GM21367 (cell line): Measurements from ENCODE around the gene VLDLR.
A peak's percentile ranks its signal among the peaks of the same experiment; 100 is the strongest.

Experiments
- ATAC-seq: cut with Tn5 transposase; IDR thresholded peaks from one replicate; pipeline ENCODE4 v1.9.1; 2021; ENCODE audit not compliant: unreplicated experiment

VLDLR gene

DNA sequence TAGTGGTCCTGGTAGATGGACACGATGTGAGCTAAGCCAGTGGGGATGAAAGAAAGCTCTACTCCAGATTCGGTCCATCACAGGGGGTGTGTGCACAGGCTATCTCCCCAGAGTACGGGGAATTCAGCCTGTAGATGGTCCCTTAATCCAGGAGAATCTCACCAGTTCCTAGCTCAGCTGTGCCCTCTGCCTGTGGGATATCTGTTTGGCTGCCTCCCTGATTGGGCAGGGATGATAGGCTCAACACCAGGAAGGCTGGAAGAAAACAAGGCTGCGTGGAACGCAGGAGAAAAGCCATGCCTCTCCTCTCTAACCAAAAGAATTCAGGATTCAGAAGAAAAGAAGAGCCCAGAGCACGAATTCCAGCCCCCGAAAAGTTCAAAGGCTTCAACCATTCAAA, 40.9 kb downstream of the VLDLR start:
- ATAC-seq, result no peak

DNA sequence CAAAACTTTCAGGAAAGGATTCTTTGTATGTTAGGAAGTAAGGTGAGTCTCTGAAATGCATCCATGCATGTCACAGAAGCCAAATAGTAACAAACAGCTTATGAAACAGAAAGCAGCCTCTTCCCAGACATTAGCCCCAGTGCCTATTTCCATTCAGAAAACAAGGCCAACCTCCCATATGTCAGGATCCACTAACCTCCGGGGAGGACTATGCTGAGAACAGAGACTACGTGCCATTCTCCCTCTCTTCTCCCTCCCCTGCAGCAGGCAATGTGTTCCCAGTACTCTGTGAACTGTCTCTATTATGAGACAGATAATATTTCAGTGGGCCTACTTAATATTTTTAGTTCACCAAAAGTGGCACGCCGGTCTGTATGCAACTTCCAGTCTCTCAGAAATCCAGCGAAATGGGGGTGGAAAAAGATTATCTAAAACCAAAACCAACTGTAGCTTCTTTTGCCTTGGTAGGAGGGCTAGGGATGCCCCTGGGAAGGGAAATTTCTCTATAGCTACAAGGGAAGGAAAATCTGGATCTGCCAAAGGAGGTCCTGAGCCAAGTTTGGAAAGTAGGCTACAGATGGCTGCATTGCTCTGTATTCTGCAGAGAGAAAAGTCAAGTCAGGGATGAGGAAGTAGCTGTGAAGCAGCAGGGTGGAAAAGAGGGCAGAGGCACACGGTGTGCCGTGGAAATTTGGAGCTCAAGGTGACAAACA, 42.0 kb downstream of the VLDLR start:
- no peak for ATAC-seq

DNA sequence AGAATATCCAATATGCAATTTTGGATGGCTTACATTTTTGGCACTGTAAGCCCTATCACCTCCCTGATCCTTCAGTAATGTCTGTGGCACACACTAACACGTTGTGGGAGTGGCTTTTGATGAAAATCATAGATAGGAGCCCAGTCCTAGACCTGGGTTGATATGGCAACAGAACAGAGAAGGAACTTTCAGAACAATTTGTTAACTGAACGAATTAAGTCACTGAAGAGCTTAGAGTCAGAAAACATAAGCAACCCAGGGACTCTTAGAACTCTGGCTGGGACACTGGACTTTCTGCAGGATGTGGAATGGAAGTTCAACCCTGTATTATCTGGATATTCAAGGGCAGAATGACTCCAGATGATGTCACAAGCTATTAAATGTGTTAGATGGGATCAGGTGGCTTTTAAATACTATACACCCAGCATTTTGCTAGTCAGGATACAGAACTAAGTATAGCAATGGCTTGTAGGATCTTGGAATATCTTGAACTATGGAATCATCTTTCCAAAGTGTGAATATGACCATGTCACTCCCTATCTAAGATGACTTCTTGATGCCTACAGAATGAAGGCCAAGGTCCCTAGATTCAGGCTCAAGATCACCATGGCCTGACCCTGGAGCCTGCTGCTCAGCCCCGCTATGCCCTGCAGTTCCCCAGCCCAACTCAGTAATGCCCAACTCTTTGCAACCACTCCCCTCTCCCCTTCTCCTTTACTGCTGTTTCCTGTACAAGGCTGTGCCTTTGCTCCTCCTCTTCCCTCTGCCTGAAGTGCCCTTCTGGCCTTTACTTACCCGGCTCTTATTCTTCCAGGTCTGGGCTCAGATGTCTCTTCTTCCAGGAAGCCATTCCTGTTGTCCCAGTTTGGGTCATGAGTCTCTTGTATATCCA, 42.8 kb downstream of the VLDLR start:
- no peak for ATAC-seq

- no peak for ATAC-seq
Observed at GRCh38 chr9:2666569-2666968, 45.0 kb downstream of the VLDLR start.

- no peak for ATAC-seq
Observed at GRCh38 chr9:2673161-2673560, 51.6 kb downstream of the VLDLR start.

DNA sequence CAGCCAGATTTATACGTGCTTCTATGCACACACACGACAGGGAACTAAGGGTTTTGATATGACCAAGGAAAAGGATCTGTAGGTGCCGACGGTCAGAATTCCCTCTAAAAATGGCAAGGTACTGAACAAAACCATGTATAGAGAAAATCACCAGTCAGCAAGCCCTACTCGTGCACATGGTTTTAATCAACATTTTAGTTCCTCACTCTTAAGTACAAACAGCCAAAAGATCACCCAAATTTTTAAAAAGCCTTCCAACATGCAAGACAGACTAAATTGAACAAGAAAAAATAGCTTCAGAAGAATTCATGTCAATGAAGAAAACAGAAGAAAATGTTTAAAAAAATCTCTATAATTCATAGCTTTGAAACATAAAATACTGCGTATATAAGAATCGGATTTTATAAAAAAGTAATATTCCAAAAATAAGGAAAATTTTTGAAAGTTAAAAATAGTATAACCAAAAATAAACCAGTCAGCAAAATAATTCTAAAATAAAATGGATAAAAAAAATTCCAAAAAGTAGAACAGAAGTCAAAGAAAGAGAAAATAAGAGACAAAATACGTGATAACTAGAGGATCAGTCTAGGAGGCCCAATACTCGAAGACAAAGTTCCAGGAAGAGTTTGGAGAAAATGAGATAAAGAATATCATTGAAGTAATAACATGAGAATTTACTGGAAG, 52.7 kb downstream of the VLDLR start:
- no peak for ATAC-seq

DNA sequence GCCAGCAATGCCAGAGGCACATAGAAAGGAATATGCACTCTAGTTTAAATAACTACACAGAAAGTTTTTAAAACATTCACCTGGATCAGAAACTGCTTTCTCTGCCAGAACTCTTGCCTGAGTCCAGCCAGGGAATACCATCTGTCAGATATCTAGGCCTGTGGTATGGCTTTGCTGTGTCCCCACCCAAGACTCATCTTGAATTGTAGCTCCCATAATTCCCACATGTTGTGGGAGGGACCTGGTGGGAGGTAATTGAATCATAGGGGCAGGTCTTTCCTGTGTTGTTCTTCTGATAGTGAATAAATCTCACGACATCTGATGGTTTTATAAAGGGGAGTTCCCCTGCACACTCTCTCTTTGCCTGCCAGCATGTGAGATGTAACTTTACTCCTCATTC, 54.2 kb downstream of the VLDLR start:
- no peak for ATAC-seq

- ATAC-seq, result no peak
Observed at GRCh38 chr9:2676466-2676865, 54.9 kb downstream of the VLDLR start.

DNA sequence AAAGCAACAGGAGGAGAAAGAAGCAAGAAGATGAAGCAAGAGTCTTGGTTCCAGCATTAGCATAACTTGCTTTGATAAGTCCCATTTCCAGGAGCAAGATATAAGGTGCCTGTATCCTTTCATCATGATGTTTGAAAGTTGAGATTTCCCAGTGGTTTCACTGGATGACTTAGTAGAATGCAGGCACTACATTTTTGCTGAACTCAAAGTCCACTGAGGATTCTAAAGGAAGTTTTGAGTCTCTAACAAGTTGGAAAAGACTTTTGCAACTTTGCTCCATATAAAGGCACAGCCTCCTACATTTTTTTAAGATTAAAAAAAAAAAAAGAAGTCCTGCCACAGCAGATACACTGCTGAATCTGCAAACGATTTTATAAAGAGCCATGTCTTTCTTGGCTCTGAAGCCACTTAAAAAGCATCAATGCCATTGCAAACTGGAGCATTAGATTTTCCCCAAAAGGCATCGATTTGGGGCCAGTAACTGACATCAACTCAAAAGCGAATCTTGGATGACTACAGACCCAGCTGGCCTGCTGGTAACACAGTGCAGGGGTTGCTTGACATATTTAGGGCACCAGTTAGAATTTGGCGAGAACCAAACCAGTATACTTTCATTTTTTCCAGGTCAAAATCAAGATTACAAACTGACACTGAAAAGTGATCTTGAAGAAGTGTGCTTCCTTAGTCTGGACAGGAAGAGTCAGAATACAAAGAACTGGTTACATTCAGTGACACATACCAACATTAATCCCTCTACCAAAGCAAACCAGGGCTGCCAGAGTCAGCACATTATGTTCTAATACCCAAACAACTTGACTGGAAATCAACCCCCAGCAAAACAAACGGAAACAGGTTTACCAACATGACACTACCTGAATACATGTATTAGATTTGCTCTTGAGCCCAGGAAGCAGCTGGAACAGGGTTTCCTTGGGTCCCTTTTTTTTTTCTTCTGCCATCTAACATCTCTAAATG, 56.6 kb downstream of the VLDLR start:
- no peak for ATAC-seq

DNA sequence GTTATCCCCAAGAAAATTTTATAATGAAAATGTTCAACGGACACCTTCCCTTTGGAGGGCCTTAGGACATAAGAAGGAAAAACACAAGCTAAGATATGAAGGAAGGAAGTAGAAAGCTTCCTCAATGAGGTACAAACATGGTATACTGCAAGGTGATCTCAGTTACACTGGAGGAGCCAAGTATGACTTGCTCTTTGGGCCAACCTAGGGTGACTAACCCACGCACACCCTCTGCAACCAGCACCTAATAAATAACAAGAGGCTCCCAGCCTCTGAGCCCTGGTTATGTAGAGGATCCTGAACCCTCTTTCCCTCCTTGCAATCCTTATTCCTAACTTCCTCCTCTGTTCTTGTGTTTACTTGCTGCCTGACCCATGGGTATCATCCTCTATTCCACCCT, 57.4 kb downstream of the VLDLR start:
- no peak for ATAC-seq

- no peak for ATAC-seq
Observed at GRCh38 chr9:2681981-2682380, 60.4 kb downstream of the VLDLR start.

GRCh38 chr9:2686911-2687310, 65.3 kb downstream of the VLDLR start:
- ATAC-seq, result no peak

DNA sequence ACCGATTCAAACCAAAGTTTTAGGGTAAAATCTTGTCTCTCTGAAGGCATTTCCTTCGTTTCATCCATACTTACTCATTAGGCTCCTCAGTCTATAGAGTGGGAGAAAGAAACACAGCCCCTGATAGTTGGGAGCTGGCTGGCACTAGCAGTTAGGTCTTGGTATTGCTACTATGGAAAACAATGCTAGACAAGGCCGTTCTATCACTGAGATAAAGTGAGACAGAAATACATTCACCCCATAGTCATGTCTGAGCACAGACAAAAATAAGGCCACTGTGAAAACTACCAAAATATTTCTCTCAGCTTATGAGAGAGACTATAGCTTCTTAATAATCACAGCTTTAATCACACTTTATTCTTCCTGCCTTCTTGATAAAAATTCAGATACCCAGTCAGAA, 67.0 kb downstream of the VLDLR start:
- ATAC-seq, result no peak

DNA sequence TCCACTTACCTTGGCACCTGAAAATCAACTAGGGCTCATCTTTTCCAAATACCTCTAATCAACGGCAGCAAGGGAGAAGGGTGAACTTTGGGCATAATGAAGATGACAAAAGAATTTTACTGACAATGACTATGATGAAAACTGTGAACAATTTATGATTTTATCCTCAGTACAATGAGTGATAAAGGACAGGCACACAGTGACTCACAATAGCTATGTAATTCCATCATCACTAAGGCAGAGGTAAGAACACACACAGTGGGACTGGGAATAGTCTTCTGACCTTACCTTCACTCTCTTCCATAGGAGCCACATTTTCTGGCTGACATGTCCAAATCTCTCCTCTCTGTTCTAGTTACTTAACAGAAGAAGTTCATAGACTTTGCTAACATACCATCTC, 69.6 kb downstream of the VLDLR start:
- no peak for ATAC-seq

- ATAC-seq, result no peak
Observed at GRCh38 chr9:2691626-2692025, 70.0 kb downstream of the VLDLR start.

DNA sequence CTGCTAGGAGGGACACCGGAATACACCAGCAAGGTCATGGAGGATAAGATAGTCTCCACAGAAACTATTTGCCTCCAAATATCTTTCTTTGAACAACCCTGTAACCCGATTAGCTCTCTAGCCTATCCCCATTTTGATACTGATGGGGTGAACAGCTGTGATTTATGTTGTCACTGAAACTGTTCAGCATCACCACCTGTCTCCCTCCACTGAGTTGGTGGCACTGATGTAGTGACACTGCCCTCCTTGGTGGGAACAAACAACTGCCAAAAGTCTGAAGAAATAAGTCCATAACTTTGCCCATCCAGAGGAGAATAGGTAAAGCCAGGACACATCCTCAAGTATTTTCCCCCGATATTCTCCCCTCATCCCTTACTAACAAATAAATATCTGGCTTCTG, 71.5 kb downstream of the VLDLR start:
- no peak for ATAC-seq

DNA sequence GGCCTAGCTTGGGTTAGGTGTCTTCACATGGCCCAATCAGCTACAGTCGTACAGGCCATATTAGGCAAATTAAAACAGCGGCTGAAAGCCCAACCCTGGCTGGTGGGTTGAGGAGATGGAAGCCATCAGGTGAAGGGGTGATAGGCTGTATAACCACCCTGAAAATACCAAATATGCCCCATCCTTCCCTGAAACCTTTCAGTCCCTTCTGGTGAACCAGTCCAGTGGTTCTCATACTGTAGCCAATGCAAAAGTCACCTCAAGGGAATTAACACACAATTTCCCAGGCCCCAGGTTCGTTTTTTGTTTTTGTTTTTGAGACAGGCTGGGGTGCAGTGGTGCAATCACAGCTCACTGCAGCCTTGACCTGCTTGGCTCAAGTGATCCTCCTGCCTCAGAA, 75.9 kb downstream of the VLDLR start:
- peak; percentile 89 for ATAC-seq

DNA sequence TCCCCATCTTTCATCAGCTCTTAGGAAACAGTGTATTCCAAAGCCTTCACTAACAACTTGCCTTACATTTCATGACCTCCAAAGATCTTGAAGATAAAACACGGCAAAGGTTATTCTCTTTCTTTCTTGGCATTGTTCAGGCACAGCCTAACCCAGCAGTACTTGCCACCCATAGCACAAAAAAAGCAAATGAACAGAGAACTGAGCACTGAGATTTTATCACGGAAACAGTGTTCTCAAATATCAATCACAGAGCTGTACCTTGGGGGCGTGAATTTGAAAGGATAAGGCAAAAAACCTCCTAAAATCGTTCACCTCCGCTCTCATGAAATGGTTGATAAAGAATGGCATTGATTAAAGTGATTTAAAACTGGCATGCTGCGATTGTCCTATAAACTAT, 78.8 kb downstream of the VLDLR start:
- no peak for ATAC-seq

DNA sequence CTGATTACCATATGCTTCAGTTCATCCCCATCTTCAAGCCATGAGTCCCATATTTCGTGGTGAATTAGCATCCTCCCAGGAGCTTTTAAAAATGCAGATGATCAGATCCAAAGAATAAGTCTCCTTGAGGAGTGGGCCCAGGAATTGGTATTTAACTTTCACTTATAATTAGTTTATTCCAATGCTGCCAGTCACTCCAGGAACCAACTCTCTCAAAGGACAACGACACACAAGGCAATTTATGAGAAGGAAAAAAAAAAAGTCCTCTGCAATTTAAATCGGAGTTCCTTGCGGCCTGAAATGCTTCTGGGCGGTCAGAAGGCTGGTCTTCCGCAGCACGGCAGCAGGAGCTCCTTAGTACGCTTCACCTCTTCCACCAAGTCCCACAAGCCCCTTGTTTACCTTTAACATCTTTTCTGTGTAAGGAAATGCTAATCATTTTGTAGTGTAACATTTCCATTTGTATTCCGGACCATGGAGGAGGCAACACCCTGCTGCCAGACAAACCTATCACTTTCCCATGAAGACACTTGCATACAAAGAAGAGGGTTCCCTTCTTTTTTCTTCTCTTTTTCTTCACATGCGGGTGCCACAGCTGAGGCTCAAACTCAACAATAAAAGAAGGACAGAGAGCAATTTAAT, 79.4 kb downstream of the VLDLR start:
- no peak for ATAC-seq

DNA sequence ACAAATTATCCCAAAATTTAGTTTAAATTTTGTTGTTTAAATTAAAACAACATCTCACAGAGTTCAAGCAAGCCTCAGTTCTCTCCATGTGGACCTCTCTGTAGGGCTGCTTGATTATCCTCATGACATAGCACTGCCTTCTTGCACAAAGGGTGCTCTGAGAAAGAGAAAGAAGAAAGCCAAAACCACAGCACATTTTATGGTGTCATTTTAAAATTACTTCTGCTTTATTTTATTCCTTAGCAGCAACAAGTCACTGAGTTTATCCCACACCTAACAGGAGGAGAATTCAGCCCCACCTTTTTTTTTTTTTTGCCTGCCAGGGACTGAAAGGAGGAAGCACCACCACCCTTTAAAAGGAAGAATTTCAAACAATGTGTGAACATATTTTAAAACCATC, 82.9 kb downstream of the VLDLR start:
- no peak for ATAC-seq
